GM12892 (cell line): ENCODE results near the gene TLR4.

Experiments
- POLR2A ChIP-seq: IDR thresholded peaks from 2 replicates; pipeline ENCODE4 v1.6.1; 2011; ENCODE audit warnings: low read depth, low read length, control low read depth
- POLR2AphosphoS5 ChIP-seq: IDR thresholded peaks from 2 replicates; pipeline ENCODE4 v1.6.1; 2011; ENCODE audit warnings: low read depth, low read length, control low read depth
- TAF1 ChIP-seq: IDR thresholded peaks from 2 replicates; pipeline ENCODE4 v1.6.1; 2011; ENCODE audit warnings: low read depth, mild to moderate bottlenecking, control low read depth, low read length, borderline replicate concordance

- TF ChIP-seq POLR2AphosphoS5 (no peak), POLR2A (no peak), TAF1 (no peak)
Observed at GRCh38 chr9:117665601-117666385, 38.4 kb upstream of the TLR4 start.
